Measurements from ENCODE around the gene SGPL1. TPM values are rescaled to one million over a fixed set of nuclear protein-coding genes. Genes with fewer than 3 reads are reported as not detected.

The SGPL1 gene
- total RNA-seq, 1 experiment from 2014 or later = 52.6 TPM

GRCh38 chr10:70805619-70806215 lies 10.0 kb upstream of the SGPL1 start:
- Histone ChIP-seq H3K4me2 (ENCODE audit: insufficient read depth, insufficient read length, low read length) (no peak overlapping the region), H4K5ac (ENCODE audit: insufficient read length, low read depth, low read length) (no peak overlapping the region), H2BK120ac (ENCODE audit: low read depth, low read length, poor library complexity, severe bottlenecking) (no peak overlapping the region), H3K9ac (ENCODE audit: extremely low read depth, insufficient read length, low read length) (no peak overlapping the region), H3K27ac (ENCODE audit: insufficient read length, low read depth, low read length) (no peak overlapping the region), H3T11ph (ENCODE audit: low read length) (no peak overlapping the region), H3K23ac (ENCODE audit: insufficient read length, low read depth, low read length) (no peak overlapping the region), H3K9me3 (ENCODE audit: control insufficient read depth, low read depth, low read length) (no peaks in the 10 kb centered on the region), H2AK5ac (ENCODE audit: insufficient read length, low read length) (no peak overlapping the region), H3K18ac (ENCODE audit: insufficient read length, low read depth, low read length) (no peak overlapping the region), H3K27me3 (ENCODE audit: insufficient read depth, low read length) (no peaks in the 10 kb centered on the region), H3K56ac (ENCODE audit: insufficient read length, low read depth, low read length) (no peak overlapping the region), H2BK15ac (ENCODE audit: low read depth, low read length) (no peak overlapping the region), H3K79me1 (ENCODE audit: insufficient read depth, low read depth, low read length, poor library complexity, severe bottlenecking) (no peaks in the 10 kb centered on the region), H3K14ac (ENCODE audit: insufficient read depth, low read length) (no peak overlapping the region), H2BK20ac (ENCODE audit: low read depth, low read length, poor library complexity, severe bottlenecking) (no peak overlapping the region), H3K23me2 (ENCODE audit: insufficient read length, low read depth, low read length, poor library complexity, severe bottlenecking) (no peaks in the 10 kb centered on the region), H3K4me1 (ENCODE audit: insufficient read depth, low read length) (peaks cover 6% of the 10 kb centered on the region; the same call in 1 of the 2 replicates), H3K4ac (ENCODE audit: low read depth, low read length) (no peak overlapping the region), H2AFZ (ENCODE audit: low read length) (no peak overlapping the region), H4K20me1 (ENCODE audit: control insufficient read depth, insufficient read depth, insufficient read length) (no peaks in the 10 kb centered on the region), H4K91ac (ENCODE audit: insufficient read length, low read depth, low read length) (no peak overlapping the region), H4K8ac (replicated peaks; ENCODE audit: insufficient read length, low read depth, low read length) (no peak overlapping the region), H3K79me2 (ENCODE audit: insufficient read depth, low read length) (no peaks in the 10 kb centered on the region), H2BK5ac (ENCODE audit: insufficient read length, low read length) (no peak overlapping the region), H2BK12ac (ENCODE audit: insufficient read length, low read depth, low read length) (no peak overlapping the region)
- Mint-ChIP-seq H3K4me3 (no peak overlapping the region), H3K27ac (no peak overlapping the region), H3K27me3 (ENCODE audit: low read depth) (peaks cover 4% of the 10 kb centered on the region), H3K9me3 (no peaks in the 10 kb centered on the region; a peak in 1 of 5 replicates), H3K4me1 (peaks cover 21 to 22% of the 10 kb centered on the region in 2 experiments), H3K36me3 (ENCODE audit: insufficient read depth in 1 of 3, low read depth in 3 of 3) (no peaks in the 10 kb centered on the region)
- TF ChIP-seq, protein P1, sequence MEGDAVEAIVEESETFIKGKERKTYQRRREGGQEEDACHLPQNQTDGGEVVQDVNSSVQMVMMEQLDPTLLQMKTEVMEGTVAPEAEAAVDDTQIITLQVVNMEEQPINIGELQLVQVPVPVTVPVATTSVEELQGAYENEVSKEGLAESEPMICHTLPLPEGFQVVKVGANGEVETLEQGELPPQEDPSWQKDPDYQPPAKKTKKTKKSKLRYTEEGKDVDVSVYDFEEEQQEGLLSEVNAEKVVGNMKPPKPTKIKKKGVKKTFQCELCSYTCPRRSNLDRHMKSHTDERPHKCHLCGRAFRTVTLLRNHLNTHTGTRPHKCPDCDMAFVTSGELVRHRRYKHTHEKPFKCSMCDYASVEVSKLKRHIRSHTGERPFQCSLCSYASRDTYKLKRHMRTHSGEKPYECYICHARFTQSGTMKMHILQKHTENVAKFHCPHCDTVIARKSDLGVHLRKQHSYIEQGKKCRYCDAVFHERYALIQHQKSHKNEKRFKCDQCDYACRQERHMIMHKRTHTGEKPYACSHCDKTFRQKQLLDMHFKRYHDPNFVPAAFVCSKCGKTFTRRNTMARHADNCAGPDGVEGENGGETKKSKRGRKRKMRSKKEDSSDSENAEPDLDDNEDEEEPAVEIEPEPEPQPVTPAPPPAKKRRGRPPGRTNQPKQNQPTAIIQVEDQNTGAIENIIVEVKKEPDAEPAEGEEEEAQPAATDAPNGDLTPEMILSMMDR (conservative IDR thresholded peaks at IDR 0.05) = no peak
- WGBS (ENCODE audit: extremely low coverage, insufficient read length, low lambda C conversion rate) = no CpG with 5 or more reads among the region's 3 CpGs
- DNase-seq = no peak
